ENCODE measurements around the gene MRPL50. TPM values are rescaled to one million over a fixed set of nuclear protein-coding genes. Genes with fewer than 3 reads are reported as not detected.
A peak's percentile ranks its signal among the peaks of the same experiment; 100 is the strongest.

MRPL50 gene
- total and polyA plus RNA-seq, 2 experiments from 2014 or later: 25.5 to 59.0 TPM

DNA sequence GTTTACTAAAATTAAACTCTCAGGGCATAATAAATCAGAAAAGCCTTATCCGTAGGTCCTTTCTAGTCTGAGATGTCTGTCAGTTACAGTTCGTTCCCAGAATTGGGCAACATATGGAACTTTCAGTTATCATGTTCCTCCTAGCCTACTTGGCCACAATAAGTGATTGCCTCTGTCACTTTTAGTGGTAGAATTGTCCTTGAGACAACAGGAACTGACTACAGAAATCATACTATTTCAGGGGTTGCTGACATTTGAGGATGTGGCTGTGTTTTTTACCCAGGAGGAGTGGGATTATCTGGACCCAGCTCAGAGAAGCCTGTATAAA lies 1.2 kb upstream of the MRPL50 start:
- ATAC-seq: no peak
- Histone ChIP-seq H3K9me2 (ENCODE audit: insufficient read depth) (no peaks in the 10 kb centered on the region), H4K20me1 (replicated peaks; ENCODE audit: insufficient read depth) (peaks cover 7% of the 10 kb centered on the region), H3K4me1 (ENCODE audit: insufficient read depth) (peaks cover 12% of the 10 kb centered on the region; the same call in 1 of the 2 replicates), H2AFZ (peak overlapping the region; percentile 83; the same call in 1 of the 2 replicates), H3K4me3 (peak overlapping the region; percentile 78), H3K4me2 (peak overlapping the region; percentile 91), H3K27me3 (ENCODE audit: insufficient read depth) (no peaks in the 10 kb centered on the region), H3K79me2 (replicated peaks; ENCODE audit: insufficient read depth) (peaks cover 53% of the 10 kb centered on the region), H3K27ac (ENCODE audit: low read depth) (no peak overlapping the region), H3K36me3 (ENCODE audit: insufficient read depth) (peaks cover 30% of the 10 kb centered on the region; the same call in 1 of the 2 replicates), H3F3A (replicated peaks; ENCODE audit: low read depth) (no peaks in the 10 kb centered on the region)
- H3K4me1 Mint-ChIP-seq: peaks cover 5% of the 10 kb centered on the region
- no peak for DNase-seq (ENCODE audit: low spot score)
- TF ChIP-seq POLR2AphosphoS5 (IDR thresholded peaks at IDR 0.05; ENCODE audit: low read depth) (no peak), EZH2 (IDR thresholded peaks at IDR 0.05; ENCODE audit: low read depth, unreplicated experiment) (no peak), ZNF331 (CRISPR knock-in tag; IDR thresholded peaks at IDR 0.05; ENCODE audit: low read depth) (no peak), EZH2phosphoT487 (IDR thresholded peaks at IDR 0.05; ENCODE audit: unreplicated experiment) (no peak), JUNB (IDR thresholded peaks at IDR 0.05; ENCODE audit: unreplicated experiment) (no peak), CREB1 (CRISPR knock-in tag; IDR thresholded peaks at IDR 0.05; ENCODE audit: low read depth) (no peak), STAT1 (IDR thresholded peaks at IDR 0.05; ENCODE audit: unreplicated experiment) (no peak), NANOG (IDR thresholded peaks at IDR 0.05; ENCODE audit: borderline replicate concordance) (no peak)
- TF ChIP-seq, protein P1, sequence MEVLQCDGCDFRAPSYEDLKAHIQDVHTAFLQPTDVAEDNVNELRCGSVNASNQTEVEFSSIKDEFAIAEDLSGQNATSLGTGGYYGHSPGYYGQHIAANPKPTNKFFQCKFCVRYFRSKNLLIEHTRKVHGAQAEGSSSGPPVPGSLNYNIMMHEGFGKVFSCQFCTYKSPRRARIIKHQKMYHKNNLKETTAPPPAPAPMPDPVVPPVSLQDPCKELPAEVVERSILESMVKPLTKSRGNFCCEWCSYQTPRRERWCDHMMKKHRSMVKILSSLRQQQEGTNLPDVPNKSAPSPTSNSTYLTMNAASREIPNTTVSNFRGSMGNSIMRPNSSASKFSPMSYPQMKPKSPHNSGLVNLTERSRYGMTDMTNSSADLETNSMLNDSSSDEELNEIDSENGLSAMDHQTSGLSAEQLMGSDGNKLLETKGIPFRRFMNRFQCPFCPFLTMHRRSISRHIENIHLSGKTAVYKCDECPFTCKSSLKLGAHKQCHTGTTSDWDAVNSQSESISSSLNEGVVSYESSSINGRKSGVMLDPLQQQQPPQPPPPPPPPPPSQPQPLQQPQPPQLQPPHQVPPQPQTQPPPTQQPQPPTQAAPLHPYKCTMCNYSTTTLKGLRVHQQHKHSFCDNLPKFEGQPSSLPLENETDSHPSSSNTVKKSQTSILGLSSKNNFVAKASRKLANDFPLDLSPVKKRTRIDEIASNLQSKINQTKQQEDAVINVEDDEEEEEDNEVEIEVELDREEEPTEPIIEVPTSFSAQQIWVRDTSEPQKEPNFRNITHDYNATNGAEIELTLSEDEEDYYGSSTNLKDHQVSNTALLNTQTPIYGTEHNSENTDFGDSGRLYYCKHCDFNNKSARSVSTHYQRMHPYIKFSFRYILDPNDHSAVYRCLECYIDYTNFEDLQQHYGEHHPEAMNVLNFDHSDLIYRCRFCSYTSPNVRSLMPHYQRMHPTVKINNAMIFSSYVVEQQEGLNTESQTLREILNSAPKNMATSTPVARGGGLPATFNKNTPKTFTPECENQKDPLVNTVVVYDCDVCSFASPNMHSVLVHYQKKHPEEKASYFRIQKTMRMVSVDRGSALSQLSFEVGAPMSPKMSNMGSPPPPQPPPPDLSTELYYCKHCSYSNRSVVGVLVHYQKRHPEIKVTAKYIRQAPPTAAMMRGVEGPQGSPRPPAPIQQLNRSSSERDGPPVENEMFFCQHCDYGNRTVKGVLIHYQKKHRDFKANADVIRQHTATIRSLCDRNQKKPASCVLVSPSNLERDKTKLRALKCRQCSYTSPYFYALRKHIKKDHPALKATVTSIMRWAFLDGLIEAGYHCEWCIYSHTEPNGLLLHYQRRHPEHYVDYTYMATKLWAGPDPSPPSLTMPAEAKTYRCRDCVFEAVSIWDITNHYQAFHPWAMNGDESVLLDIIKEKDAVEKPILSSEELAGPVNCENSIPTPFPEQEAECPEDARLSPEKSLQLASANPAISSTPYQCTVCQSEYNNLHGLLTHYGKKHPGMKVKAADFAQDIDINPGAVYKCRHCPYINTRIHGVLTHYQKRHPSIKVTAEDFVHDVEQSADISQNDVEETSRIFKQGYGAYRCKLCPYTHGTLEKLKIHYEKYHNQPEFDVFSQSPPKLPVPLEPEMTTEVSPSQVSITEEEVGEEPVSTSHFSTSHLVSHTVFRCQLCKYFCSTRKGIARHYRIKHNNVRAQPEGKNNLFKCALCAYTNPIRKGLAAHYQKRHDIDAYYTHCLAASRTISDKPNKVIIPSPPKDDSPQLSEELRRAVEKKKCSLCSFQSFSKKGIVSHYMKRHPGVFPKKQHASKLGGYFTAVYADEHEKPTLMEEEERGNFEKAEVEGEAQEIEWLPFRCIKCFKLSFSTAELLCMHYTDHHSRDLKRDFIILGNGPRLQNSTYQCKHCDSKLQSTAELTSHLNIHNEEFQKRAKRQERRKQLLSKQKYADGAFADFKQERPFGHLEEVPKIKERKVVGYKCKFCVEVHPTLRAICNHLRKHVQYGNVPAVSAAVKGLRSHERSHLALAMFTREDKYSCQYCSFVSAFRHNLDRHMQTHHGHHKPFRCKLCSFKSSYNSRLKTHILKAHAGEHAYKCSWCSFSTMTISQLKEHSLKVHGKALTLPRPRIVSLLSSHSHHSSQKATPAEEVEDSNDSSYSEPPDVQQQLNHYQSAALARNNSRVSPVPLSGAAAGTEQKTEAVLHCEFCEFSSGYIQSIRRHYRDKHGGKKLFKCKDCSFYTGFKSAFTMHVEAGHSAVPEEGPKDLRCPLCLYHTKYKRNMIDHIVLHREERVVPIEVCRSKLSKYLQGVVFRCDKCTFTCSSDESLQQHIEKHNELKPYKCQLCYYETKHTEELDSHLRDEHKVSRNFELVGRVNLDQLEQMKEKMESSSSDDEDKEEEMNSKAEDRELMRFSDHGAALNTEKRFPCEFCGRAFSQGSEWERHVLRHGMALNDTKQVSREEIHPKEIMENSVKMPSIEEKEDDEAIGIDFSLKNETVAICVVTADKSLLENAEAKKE (CRISPR knock-in tag; IDR thresholded peaks at IDR 0.05): no peak
- TF ChIP-seq, protein P2, sequence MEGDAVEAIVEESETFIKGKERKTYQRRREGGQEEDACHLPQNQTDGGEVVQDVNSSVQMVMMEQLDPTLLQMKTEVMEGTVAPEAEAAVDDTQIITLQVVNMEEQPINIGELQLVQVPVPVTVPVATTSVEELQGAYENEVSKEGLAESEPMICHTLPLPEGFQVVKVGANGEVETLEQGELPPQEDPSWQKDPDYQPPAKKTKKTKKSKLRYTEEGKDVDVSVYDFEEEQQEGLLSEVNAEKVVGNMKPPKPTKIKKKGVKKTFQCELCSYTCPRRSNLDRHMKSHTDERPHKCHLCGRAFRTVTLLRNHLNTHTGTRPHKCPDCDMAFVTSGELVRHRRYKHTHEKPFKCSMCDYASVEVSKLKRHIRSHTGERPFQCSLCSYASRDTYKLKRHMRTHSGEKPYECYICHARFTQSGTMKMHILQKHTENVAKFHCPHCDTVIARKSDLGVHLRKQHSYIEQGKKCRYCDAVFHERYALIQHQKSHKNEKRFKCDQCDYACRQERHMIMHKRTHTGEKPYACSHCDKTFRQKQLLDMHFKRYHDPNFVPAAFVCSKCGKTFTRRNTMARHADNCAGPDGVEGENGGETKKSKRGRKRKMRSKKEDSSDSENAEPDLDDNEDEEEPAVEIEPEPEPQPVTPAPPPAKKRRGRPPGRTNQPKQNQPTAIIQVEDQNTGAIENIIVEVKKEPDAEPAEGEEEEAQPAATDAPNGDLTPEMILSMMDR (conservative IDR thresholded peaks at IDR 0.05; ENCODE audit: low read depth in 2 of 2): no peak
- TF ChIP-seq, protein P3, sequence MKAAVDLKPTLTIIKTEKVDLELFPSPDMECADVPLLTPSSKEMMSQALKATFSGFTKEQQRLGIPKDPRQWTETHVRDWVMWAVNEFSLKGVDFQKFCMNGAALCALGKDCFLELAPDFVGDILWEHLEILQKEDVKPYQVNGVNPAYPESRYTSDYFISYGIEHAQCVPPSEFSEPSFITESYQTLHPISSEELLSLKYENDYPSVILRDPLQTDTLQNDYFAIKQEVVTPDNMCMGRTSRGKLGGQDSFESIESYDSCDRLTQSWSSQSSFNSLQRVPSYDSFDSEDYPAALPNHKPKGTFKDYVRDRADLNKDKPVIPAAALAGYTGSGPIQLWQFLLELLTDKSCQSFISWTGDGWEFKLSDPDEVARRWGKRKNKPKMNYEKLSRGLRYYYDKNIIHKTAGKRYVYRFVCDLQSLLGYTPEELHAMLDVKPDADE (IDR thresholded peaks at IDR 0.05): no peak
- no peak overlapping the region for H3K27ac Mint-ChIP-seq
- peak overlapping the region; percentile 100 for H3K4me3 Mint-ChIP-seq
- H3K9me3 Mint-ChIP-seq: peaks cover 4% of the 10 kb centered on the region
- H3K27me3 Mint-ChIP-seq (ENCODE audit: insufficient read depth, low read depth, poor library complexity): peaks cover 4% of the 10 kb centered on the region
- H3K36me3 Mint-ChIP-seq (ENCODE audit: low read depth): peaks cover 74% of the 10 kb centered on the region

Measured in GM23338 (cell line).